Ishikawa (cell line): Measurements from ENCODE around the gene MIER2.

ENCODE experiments used
- CEBPB ChIP-seq: IDR thresholded peaks from 2 replicates; pipeline ENCODE4 v1.6.1; 2012
- CREB1 ChIP-seq: IDR thresholded peaks from 2 replicates; pipeline ENCODE4 v1.6.1; 2012; ENCODE audit warnings: low read depth
- EGR1 ChIP-seq: IDR thresholded peaks from 2 replicates; pipeline ENCODE4 v1.6.1; 2012
- EP300 ChIP-seq: IDR thresholded peaks from 2 replicates; pipeline ENCODE4 v1.6.1; 2012; ENCODE audit warnings: borderline replicate concordance
- FOXM1 ChIP-seq: IDR thresholded peaks from 2 replicates; pipeline ENCODE4 v1.6.1; 2012; ENCODE audit warnings: low read depth, borderline replicate concordance
- NFIC ChIP-seq: IDR thresholded peaks from 2 replicates; pipeline ENCODE4 v1.6.1; 2012
- RAD21 ChIP-seq: IDR thresholded peaks from 2 replicates; pipeline ENCODE4 v1.6.1; 2012; ENCODE audit warnings: low read depth
- REST ChIP-seq: IDR thresholded peaks from 2 replicates; pipeline ENCODE4 v1.6.1; 2012; ENCODE audit warnings: low read depth, mild to moderate bottlenecking
- TAF1 ChIP-seq: IDR thresholded peaks from 2 replicates; pipeline ENCODE4 v1.6.1; 2012; ENCODE audit warnings: low read depth, mild to moderate bottlenecking
- TCF12 ChIP-seq: IDR thresholded peaks from 2 replicates; pipeline ENCODE4 v1.6.1; 2012; ENCODE audit warnings: low read depth
- TEAD4 ChIP-seq: IDR thresholded peaks from 2 replicates; pipeline ENCODE4 v1.6.1; 2012
- YY1 ChIP-seq: IDR thresholded peaks from 2 replicates; pipeline ENCODE4 v1.6.1; 2012; ENCODE audit warnings: low read depth
- ZBTB7A ChIP-seq: IDR thresholded peaks from 2 replicates; pipeline ENCODE4 v1.6.1; 2012; ENCODE audit warnings: low read depth
- TF ChIP-seq, protein P1 (sequence below): IDR thresholded peaks from 2 replicates; pipeline ENCODE4 v1.6.1; 2012
- TF ChIP-seq, protein P2 (sequence below): IDR thresholded peaks from 2 replicates; pipeline ENCODE4 v1.6.1; 2012

Gene MIER2

DNA sequence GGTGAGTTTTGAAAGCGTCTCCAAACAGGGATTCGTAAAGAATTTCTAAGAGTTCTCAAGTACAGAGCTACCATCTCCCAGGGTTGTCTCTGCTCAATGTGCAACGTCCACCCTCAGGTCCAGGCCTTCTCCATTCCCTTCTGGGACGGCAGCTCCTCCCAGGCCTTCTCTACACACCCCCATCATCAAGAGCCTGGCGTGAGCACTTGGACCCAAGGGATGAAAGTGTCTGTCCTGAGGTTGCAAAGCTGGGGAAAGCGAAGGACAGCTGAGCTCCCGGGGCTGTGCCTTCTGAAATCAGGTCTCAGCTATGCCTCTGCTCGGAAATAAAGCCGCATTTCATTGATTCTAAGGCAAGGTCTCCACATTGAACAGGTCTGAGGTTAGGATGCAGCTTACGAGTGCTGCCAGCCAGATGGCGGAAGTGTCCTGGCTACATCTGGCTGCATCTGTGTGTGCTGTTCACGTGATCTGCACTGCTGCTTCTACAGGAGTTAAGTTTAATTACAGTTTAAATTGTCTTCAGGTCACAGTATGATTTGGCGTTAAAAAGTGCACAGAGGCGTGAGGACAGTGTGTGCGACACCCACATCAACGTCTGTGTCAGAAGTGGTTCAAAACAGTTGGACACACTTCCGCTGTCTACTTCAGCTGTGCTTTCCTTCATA, 27.0 kb upstream of the MIER2 start:
- TF ChIP-seq CEBPB (no peak), ZBTB7A (no peak), REST (no peak), EGR1 (no peak), EP300 (no peak), TCF12 (no peak), YY1 (no peak)
- TF ChIP-seq, protein P1, sequence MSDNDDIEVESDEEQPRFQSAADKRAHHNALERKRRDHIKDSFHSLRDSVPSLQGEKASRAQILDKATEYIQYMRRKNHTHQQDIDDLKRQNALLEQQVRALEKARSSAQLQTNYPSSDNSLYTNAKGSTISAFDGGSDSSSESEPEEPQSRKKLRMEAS: no peak
- TF ChIP-seq, protein P2, sequence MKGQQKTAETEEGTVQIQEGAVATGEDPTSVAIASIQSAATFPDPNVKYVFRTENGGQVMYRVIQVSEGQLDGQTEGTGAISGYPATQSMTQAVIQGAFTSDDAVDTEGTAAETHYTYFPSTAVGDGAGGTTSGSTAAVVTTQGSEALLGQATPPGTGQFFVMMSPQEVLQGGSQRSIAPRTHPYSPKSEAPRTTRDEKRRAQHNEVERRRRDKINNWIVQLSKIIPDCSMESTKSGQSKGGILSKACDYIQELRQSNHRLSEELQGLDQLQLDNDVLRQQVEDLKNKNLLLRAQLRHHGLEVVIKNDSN: no peak

GRCh38 chr19:370641-371330, 26.2 kb upstream of the MIER2 start:
- TF ChIP-seq CREB1 (no peak), YY1 (no peak), RAD21 (no peak), EGR1 (no peak), TEAD4 (no peak), NFIC (no peak), CEBPB (no peak), EP300 (no peak), FOXM1 (no peak), TCF12 (no peak), ZBTB7A (no peak), REST (no peak), TAF1 (no peak)
- TF ChIP-seq, protein P1: no peak
- TF ChIP-seq, protein P2: no peak

- TF ChIP-seq REST (no peak), TAF1 (no peak), NFIC (no peak), EGR1 (no peak), EP300 (no peak)
- TF ChIP-seq, protein P2: no peak
Measured at GRCh38 chr19:369876-370275, 25.3 kb upstream of the MIER2 start.

GRCh38 chr19:369256-369655, 24.7 kb upstream of the MIER2 start:
- TF ChIP-seq EP300 (no peak), TEAD4 (no peak), RAD21 (no peak), NFIC (no peak), TCF12 (no peak), FOXM1 (no peak), CREB1 (no peak), ZBTB7A (no peak), YY1 (no peak), REST (no peak), TAF1 (no peak)
- TF ChIP-seq, protein P2: no peak
- TF ChIP-seq, protein P1: no peak
